Left ventricle myocardium inferior (tissue), 1 donor: Measurements from ENCODE around the gene THSD4. TPM values are rescaled to one million over a fixed set of nuclear protein-coding genes. Genes with fewer than 3 reads are reported as not detected.

Source experiments
- DNase-seq: peaks from one replicate; pipeline ENCODE4 v3.0.0-alpha.2; 2020
- H3K27ac ChIP-seq: fragments of 200-600 bp; replicated peaks from 2 replicates; pipeline ENCODE4 v1.8.0; 2021
- H3K27me3 ChIP-seq: fragments of 200-600 bp; 2 replicates; pipeline ENCODE4 v1.8.0; 2021; ENCODE audit warnings: low read depth
- H3K36me3 ChIP-seq: fragments of 200-600 bp; 2 replicates; pipeline ENCODE4 v1.8.0; 2021
- H3K4me1 ChIP-seq: fragments of 200-600 bp; 2 replicates; pipeline ENCODE4 v1.8.0; 2021
- H3K4me3 ChIP-seq: fragments of 200-600 bp; 2 replicates; pipeline ENCODE4 v1.8.0; 2021; ENCODE audit warnings: mild to moderate bottlenecking, moderate library complexity
- H3K9me3 ChIP-seq: fragments of 200-600 bp; replicated peaks from 2 replicates; pipeline ENCODE4 v1.8.0; 2021
- intact Hi-C: fragments of 100-400 bp; cut with micrococcal nuclease; formaldehyde crosslinking; loops from one replicate; pipeline ENCODE4 v1.11.0; 2022
- total RNA-seq: library from RNA; stranded (reverse); fragmentation: NEBNext Ultra II Directional; extraction: Animal tissue kit (Norgen Biotek cat#: 25700); gene quantifications from one replicate; pipeline ENCODE4 v1.2.1, GENCODE V29; 2021
- TF ChIP-seq, protein P1 (sequence below): fragments of 200-600 bp; IDR thresholded peaks from 2 replicates; pipeline ENCODE4 v1.8.0; 2021; ENCODE audit warnings: antibody characterized with exemption, mild to moderate bottlenecking, borderline replicate concordance
- donor health status: DM: no; HTN: yes; CAD: no; lungs with severe emphysema.

THSD4 gene
- total RNA-seq, 1 donor from 2014 or later: 95.8 TPM

DNA sequence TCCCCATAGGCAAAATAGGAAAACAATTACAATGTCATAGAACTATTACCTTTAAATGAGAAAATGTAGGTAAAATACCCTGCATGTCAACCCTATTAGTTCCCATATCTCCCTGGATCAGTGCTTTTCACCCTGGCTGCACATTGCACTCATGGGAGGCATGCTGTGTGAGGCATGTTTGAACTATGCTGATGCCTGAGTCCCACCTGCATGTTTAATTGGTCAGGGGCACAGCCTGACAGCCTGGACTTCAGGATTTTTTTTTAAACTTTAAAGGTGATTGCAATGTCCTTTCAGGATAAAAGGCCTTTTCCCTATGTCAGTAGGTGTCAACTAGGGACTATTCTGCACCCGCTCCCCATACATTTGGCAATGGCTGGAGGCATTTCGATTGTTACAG lies 559.1 kb downstream of the THSD4 start:
- H3K36me3 ChIP-seq: no peaks in the 10 kb centered on the region
- intact Hi-C loops: no loop called here
- H3K9me3 ChIP-seq: no peaks in the 10 kb centered on the region
- H3K4me1 ChIP-seq: peaks cover 39% of the 10 kb centered on the region
- H3K4me3 ChIP-seq: no peak overlapping the region
- TF ChIP-seq, protein P1, sequence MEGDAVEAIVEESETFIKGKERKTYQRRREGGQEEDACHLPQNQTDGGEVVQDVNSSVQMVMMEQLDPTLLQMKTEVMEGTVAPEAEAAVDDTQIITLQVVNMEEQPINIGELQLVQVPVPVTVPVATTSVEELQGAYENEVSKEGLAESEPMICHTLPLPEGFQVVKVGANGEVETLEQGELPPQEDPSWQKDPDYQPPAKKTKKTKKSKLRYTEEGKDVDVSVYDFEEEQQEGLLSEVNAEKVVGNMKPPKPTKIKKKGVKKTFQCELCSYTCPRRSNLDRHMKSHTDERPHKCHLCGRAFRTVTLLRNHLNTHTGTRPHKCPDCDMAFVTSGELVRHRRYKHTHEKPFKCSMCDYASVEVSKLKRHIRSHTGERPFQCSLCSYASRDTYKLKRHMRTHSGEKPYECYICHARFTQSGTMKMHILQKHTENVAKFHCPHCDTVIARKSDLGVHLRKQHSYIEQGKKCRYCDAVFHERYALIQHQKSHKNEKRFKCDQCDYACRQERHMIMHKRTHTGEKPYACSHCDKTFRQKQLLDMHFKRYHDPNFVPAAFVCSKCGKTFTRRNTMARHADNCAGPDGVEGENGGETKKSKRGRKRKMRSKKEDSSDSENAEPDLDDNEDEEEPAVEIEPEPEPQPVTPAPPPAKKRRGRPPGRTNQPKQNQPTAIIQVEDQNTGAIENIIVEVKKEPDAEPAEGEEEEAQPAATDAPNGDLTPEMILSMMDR: no peak
- peak overlapping the region; percentile 81 for H3K27ac ChIP-seq
- H3K27me3 ChIP-seq: no peaks in the 10 kb centered on the region
- DNase-seq: no peak

DNA sequence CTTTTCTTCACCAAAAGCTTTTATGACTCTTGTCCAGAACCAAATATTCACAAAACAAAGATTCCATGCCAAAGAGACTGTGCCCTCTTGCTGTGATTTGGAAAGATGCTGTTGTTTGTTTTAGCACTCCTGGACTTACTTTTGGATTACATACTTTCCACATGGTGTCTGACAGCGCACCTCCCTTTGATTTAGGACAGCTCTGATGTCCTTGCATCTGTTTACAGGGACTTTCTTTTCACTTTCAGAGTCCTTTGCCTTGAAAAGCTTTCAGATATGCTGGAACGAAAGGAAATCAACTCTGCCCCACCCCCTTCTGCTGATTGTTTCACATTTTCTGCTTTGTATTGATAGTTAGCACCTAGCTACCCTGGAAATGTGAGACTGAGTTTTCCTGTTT lies 562.1 kb downstream of the THSD4 start:
- intact Hi-C loops: no loop called here
- TF ChIP-seq, protein P1: no peak
- H3K27ac ChIP-seq: peak overlapping the region; percentile 81
- H3K4me1 ChIP-seq: peaks cover 64% of the 10 kb centered on the region
- H3K4me3 ChIP-seq: no peak overlapping the region
- H3K36me3 ChIP-seq: no peaks in the 10 kb centered on the region
- H3K27me3 ChIP-seq: no peaks in the 10 kb centered on the region
- DNase-seq: no peak
- no peaks in the 10 kb centered on the region for H3K9me3 ChIP-seq

DNA sequence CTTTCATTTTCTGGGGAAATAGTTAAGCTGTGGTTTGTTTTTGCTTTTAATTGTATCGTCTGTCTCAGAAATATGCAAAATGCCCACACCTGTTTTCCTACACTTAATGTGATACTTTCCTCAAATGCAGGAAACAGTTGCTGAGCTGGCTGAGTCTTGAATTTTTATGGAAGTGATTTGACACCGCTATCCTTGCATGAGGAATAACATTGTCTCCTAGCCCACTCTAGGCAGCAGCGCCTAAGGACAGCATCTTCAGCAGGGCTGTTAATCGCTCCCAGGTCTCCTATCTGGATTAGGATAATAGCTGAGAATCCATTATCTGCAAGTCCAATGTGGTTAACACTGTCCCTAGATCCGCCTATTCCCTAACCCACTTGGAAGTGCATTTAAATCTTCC lies 562.5 kb downstream of the THSD4 start:
- Histone ChIP-seq H3K36me3 (no peaks in the 10 kb centered on the region), H3K4me3 (no peak overlapping the region), H3K9me3 (no peaks in the 10 kb centered on the region), H3K4me1 (peaks cover 64% of the 10 kb centered on the region), H3K27ac (peak overlapping the region; percentile 81), H3K27me3 (no peaks in the 10 kb centered on the region)
- intact Hi-C loops: no loop called here
- no peak for DNase-seq
- TF ChIP-seq, protein P1: no peak

DNA sequence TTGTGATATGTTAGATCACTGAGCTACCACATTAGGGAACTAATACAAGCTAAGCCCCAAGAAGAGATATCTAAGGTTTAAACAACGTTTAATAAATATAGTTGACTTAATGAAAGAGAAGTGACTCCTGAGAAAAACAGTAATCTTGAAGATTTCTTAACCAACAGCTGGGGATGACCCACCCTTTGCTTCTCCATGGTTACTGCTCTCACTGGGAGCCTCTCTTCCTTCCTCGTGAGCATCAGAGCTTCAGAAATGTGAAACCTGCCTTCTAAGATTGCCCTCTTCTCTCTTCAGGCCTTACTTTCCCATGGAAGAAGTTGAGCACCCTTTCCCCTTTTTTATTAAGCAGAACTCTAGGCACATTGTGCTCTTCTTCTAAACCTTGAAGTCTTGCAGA lies 562.9 kb downstream of the THSD4 start:
- intact Hi-C loops: no loop called here
- Histone ChIP-seq H3K4me1 (peaks cover 64% of the 10 kb centered on the region), H3K27me3 (no peaks in the 10 kb centered on the region), H3K27ac (peak overlapping the region; percentile 81), H3K9me3 (no peaks in the 10 kb centered on the region), H3K4me3 (no peak overlapping the region), H3K36me3 (no peaks in the 10 kb centered on the region)
- TF ChIP-seq, protein P1: no peak
- no peak for DNase-seq

DNA sequence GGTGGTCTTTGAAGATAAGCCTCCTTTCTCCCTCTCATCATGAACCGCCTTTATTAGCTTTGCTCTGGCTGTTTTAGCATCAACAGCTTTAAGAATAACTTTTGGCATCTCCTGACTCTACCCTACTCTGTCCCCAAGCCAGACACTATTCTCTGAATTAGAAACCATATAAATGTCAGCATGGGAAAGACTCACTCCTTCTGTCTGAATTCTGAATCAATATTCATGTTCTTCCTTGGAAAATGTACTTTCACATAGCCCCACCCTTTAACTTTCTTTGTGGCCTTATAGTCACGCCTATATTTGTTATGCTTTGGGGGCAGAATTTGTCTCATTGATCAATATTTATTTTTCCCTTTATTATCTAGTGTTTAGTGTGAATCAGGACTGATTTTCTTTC lies 563.3 kb downstream of the THSD4 start:
- intact Hi-C loops: no loop called here
- Histone ChIP-seq H3K36me3 (no peaks in the 10 kb centered on the region), H3K27me3 (no peaks in the 10 kb centered on the region), H3K4me3 (no peak overlapping the region), H3K27ac (peak overlapping the region; percentile 81), H3K4me1 (peaks cover 63% of the 10 kb centered on the region), H3K9me3 (no peaks in the 10 kb centered on the region)
- no peak for DNase-seq
- TF ChIP-seq, protein P1: no peak
